HEK293T (cell line): Measurements from ENCODE around the gene UBR1.

Experiments
- ELF4 ChIP-seq: fragments of 450-650 bp; IDR thresholded peaks from 2 replicates; pipeline ENCODE4 v1.6.1; 2017; ENCODE audit warnings: antibody characterized with exemption
- FOXM1 ChIP-seq: fragments of 450-650 bp; IDR thresholded peaks from 2 replicates; pipeline ENCODE4 v1.6.1; 2017; ENCODE audit warnings: mild to moderate bottlenecking, borderline replicate concordance
- HDGF ChIP-seq: fragments of 450-650 bp; IDR thresholded peaks from 2 replicates; pipeline ENCODE4 v1.6.1; 2017; ENCODE audit warnings: antibody characterized with exemption, borderline replicate concordance
- L3MBTL2 ChIP-seq: fragments of 450-650 bp; conservative IDR thresholded peaks from 2 replicates; pipeline ENCODE4 v1.6.1; 2016; ENCODE audit warnings: mild to moderate bottlenecking
- NFRKB ChIP-seq: fragments of 450-650 bp; IDR thresholded peaks from 2 replicates; pipeline ENCODE4 v1.6.1; 2016; ENCODE audit warnings: mild to moderate bottlenecking, moderate library complexity
- SUZ12 ChIP-seq: fragments of 450-650 bp; IDR thresholded peaks from 2 replicates; pipeline ENCODE4 v1.6.1; 2016; ENCODE audit warnings: mild to moderate bottlenecking
- TF ChIP-seq, protein P1 (sequence below): fragments of 450-650 bp; IDR thresholded peaks from 2 replicates; pipeline ENCODE4 v1.6.1; 2016

DNA sequence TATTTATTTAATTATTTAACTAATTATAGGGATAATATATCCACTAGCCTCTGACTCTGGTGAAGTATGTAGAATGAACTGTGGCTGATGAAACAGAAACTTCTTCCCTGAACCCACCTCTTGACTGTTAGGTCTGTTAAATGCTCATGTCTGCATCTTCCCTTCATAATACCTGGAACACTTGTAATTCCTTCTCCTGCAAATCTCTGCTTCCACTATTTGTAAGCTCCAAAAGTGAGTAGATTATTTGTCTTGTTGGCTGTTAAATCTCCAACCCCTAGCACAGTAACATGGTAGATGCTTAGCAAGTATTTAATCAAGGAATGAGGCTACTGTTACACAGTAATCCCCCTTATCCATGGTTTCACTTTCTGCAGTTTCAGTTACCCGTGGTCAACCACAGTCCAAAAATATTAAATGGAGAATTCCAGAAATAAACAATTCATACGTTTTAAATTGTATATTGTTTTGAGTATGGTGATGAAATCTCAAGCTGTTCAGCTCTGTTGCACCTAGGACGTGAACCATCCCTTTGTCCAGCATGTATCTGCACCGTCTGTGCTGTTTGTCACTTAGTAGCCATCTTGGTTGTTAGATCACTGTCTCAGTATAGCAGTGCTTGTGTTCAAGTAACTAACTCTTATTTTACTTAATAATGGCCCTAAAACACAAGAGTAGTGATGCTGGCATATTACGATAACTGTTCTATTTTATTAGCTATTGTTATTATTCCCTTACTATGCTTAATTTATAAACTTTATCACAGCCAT, 190.9 kb downstream of the UBR1 start:
- TF ChIP-seq SUZ12 (no peak), FOXM1 (no peak), L3MBTL2 (no peak), NFRKB (no peak), HDGF (no peak), ELF4 (no peak)
- TF ChIP-seq, protein P1, sequence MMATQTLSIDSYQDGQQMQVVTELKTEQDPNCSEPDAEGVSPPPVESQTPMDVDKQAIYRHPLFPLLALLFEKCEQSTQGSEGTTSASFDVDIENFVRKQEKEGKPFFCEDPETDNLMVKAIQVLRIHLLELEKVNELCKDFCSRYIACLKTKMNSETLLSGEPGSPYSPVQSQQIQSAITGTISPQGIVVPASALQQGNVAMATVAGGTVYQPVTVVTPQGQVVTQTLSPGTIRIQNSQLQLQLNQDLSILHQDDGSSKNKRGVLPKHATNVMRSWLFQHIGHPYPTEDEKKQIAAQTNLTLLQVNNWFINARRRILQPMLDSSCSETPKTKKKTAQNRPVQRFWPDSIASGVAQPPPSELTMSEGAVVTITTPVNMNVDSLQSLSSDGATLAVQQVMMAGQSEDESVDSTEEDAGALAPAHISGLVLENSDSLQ = no peak
